ENCODE data around the gene HSDL2.
A peak's percentile ranks its signal among the peaks of the same experiment; 100 is the strongest.
"Not testable (repeated sequence)": the region's sequence is repeated elsewhere in the genome, so short reads cannot be mapped to it uniquely, and the experiment has no call there.

Gene HSDL2

DNA sequence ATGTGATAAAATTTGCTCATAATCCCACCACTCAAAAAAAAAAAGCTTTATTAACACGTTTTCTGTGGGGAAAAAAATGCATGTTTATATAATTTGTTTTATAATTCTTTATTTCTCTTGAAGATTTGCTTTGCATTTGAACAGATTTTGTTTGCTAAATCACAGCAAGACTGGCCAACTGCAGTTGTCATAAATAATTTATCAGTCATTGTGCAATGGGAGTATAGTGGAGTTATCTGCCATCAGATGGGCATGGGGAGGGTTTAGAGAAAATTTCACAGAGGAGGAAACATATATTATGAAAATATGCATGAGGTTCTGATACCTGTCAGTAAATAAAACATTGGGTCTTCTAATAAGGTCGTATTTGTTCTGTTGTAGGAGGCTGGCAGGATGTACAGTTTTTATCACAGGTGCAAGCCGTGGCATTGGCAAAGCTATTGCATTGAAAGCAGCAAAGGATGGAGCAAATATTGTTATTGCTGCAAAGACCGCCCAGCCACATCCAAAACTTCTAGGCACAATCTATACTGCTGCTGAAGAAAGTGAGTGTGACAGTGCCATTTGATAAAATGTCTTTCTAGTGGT is 23.8 kb downstream of the HSDL2 start:
- no peak for DNase-seq

DNA sequence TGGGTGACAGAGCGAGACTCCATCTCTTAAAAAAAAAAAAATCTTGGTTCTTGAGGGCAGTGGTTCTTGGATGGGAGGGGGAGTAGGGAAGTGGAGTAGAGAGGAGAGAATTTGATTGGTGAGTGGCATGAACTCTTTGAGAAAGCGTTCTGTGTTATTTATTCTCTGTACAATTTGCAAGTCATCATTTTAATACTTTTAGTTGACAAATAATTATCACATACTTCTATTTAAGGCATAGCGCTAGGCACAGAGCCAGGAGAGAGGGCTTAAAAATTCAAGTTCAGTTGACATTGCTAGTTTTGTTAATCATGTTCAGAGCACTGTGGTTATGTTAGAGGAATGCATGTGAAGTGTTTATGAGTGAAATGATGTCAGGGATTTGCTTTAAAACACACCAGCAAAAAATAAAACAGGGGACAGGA is 24.6 kb downstream of the HSDL2 start:
- no peak for DNase-seq

DNA sequence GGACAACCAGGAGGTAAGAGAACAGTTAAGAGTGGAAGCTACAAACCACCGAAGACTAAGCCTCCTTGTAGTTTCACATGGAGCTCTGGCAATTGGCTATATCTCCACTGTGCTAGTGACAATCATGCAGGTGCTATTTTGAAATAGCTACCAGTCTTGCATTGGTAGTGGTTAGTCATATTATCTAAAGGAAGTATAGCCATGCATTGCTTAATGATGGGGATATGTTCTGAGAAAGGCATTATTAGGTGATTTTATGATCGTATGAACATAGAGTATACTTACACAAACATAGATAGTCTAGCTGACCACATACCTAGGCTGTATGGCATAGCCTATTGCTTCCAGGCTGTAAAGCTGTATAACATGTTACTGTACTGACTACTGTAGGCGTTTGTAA is 28.4 kb downstream of the HSDL2 start:
- no peak for DNase-seq

DNA sequence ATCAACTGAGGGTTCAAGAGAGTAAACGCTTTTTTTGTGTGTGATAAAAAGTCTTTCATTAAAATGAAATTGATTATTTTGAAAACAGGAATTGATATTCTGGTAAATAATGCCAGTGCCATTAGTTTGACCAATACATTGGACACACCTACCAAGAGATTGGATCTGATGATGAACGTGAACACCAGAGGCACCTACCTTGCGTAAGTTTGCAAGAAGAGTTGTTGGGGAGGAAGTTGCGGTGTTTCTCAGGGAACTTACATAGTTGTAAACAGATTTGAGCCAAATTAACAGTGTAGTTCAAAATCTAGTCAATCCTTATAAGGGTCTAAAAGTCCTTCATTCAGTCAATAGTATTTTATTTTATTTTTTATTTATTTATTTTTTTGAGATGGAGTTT is 28.9 kb downstream of the HSDL2 start:
- DNase-seq: no peak

DNA sequence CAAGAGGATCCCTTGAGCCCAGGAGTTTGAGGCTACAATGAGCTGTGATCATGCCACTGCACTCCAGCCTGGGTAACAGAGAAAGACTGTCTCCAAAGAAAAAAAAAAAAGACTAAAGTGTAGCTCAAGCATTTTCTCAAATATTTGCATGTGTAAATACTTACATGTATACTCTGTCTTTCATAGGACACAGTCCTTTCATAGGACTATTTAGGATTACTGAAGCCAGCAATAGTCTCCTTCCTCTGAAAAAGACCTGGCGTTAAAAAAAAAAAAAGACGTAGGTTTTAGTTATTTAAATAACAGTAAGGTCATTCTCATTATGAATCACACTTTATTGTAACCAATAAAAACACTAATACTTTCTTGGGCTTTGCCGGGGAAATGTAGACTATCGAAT is 29.9 kb downstream of the HSDL2 start:
- no peak for DNase-seq

DNA sequence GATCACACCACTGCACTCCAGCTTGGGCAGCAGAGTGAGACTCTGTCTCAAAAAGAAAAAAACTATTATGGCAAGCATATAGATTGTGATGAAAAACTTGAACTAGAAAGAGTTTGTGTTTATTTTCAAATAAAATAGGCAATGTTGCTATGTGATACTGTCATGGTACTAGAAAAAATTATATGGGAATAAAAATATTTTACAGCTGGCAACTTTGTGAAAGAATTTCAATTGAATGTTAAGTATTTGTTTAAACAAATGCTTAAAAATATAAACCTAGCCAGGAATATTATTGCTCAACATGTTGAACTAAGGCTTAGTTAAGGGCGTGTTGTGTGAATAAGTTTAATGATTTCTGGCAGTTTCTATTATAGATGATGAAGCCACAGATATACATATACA is 31.7 kb downstream of the HSDL2 start:
- DNase-seq: no peak

DNA sequence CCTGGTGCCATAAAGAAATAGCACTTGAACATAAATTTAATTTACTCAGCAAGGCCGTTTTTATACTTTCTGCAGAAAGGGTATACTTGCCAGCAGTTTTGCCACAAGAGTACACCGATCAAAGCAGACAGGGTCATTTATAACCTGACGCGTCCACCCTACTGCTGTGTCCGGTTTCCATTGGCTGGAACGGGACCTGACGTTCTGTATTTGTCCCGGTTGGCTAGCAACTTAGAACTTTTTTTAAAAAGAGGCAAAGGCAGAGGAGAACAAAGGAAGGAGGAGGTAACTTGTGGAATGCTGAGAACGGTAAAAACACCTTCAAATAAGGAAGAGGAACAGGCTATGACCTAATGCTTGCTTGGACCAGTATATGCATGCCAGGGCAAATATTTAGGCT is 33.8 kb downstream of the HSDL2 start:
- DNase-seq: not testable (repeated sequence)

DNA sequence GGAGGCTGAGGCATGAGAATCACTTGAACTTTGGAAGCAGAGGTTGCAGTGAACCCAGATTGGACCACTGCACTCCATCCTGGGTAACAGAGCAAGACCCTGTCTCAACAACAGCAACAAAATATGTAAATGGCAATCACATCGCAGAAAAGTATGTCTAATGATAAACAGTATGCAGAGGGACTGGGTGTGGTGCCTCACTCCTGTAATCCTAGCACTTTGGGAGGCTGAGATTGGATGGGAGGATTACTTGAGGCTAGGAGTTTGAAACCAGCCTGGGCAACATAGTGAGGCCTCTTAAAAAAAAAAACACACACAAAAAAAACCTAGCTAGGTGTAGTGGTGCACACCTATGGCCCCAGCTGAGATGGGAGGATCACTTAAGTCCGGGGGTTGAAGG is 40.3 kb downstream of the HSDL2 start:
- DNase-seq: no peak

DNA sequence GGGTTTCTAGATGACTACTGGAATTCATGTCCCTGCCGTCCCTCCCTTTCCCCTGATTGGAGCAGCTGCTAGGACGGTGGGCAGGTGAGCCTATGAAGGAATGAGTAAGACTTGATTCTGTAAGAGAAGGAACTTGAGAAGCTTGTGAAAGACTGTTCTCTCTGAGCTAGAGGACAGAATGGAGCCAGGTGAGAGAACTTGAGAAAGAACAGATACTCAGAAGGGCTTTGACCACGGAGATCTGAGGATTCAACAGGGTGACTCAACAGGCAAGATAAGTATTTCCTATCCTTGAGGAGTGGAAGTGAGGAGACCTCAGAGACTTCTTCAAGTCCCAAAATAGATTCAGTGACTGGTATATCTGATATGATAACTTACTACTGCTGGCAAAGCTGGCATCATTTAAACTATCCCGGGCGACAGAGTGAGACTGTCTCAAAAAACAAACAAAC is 41.9 kb downstream of the HSDL2 start:
- no peak for DNase-seq

DNA sequence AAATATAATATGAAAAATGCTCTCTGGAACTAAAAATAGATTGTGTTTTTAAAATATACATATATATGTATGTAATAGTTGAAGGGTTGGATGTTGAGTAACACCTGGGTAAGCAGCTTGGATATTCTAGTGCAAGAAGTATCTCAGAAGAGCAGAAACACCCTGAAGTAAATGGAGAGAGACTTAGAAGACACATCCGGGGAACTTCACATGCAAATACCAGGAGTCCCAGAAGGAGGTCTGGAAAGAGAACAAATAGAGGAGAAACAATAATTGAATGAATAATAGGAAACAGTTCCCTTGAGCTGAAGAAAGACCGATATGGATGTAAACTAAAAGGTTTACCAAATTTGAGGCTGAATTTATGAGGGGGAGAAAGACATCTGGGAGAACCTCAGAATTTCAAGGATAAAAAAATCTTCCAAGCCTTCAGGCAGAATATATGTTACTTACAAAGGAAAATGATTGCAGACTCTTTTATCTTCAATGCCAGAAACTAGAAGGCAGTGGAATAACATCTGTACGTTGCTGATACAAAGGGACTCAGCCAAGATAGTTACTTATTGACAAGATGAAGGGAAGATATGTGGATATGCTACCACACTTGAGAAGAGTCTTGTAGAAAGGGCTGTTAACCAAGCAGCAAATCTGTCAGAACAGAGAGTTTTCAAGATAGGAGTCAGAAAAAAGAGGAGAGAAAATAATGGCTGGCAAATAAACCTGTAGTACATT is 42.7 kb downstream of the HSDL2 start:
- no peak for DNase-seq

DNA sequence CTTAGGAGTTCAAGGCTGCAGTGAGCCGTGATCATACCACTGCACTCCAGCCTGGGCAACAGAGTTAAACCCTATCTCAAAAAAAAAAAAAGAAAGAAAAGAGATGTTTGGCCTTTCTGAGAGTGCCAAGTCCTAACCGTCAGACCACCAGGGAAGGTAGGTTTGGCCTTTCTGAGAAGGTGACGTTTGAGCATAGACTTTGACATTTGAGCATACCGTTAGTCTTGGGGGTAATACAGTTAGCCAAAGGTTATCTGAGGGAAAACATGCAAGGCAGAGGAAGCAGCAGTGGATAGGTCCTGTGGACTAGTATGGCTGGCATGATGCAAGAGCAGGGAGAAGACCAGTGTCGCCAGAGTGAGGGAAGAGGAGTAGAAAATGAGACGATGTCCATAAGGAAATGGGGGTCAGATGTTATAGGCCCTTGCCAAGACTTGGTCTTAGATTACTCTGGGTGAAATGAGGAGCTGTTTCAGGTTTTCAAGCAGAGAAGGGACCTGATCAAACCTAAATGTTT is 50.2 kb downstream of the HSDL2 start:
- DNase-seq: no peak

DNA sequence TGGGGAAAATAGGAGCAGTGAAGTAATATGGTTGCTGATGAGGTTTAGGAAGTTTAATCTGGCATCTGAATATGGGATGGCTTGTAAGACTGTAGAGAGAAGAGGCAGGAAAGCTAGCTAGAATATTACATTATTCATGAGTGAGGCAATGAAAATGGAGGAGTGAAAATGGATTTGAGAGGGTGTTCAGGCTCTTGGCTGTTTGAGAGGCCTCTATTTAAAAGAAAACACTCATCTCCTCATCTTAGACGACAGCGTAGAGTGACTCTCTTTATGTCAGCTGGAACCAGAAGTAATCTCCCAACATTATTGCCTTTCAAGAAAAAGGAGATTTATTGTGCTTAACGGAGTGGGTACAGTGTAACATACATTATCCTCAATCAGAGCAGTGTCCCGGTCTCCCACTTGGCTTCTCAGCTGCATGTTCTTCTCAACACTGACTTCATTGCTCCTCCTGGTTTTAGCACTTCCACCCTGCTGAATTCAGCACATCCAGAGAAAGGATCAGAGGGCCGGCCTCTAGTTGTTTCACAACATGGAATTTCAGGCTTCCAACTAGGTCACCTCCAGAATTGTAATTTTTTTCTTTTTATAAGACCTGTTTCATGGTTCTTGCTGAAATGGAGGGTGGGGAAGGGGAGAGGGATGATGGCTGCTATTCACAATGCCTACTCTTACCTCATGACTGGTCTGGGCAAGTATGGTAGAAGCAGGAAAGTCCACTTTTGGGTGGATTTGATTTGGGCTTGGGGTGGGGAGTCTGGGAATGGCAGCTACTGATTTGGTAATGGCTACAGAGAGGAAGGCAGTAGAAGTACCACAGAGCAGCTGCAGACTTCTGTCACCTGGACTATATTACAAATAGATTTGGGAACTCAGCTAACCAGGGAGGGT is 53.8 kb downstream of the HSDL2 start:
- DNase-seq: no peak

DNA sequence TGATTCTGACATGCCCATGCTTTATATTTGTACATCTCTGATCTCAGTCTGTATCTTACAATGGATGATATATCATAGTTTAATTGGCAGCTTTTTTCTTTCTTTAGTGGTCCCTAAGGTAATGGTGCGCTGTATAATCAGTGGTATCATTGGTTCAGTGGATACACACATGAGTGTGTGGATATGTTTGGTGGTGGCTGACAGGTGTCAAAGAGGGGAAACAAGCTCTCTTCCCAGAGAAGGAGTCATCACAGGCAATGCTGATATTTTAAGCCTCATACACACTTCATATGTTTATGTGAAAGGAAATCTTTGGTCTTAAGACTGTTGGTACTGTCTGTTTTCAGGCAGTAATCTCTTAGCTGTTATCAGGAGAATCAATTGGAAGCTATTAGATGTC is 54.6 kb downstream of the HSDL2 start:
- DNase-seq: no peak

DNA sequence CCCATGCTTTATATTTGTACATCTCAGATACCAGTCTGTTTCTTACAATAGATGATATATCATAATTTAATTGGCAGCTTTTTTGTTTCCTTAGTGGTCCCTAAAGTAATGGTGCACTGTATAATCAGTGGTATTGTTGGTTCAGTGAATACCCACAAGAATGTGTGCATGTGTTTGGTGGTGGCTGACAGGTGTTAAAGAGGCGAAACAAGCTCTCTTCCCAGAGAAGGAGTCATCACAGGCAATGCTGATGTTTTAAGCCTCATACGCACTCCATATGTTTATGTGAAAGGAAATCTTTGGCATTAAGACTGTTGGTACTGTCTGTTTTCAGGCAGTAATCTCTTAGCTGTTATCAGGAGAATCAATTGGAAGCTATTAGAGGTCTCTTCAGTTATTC is 57.5 kb downstream of the HSDL2 start:
- no peak for DNase-seq

DNA sequence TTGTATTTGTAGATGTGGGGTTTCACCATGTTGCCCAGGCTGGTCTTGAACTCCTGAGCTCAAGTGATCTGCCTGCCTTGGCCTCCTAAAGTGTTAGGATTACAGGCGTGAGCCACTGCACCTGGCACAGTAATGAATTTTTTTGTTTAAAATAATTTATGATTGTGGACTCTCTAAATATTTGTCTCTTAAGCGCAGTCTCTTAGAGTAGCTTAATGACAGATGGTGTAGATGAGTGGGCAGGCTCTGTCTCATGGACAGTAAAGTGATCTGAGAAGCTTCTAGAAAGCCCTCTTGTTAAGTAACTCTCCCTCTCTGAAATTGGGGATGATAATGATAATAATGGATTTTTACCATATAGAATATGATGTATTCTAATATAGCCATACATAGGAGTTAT is 59.3 kb downstream of the HSDL2 start:
- DNase-seq: no peak

DNA sequence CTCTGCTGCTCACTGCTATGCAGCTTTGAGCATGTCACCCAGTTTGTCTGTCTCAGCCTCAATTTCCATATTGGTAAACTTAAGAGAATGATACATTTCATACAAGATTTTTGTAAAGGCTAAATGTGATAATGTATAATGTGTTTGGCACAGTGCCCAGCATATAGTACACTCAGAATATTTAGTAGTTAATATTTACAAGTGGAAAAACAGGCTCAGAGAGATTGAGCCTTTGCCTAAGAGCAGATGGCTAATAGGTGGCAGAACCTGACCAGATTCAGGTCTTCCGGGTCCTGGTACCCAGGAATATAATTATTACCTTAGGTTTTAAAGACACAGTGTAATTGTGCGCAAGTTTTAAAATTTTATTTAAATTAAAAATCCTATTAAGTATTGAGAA is 59.9 kb downstream of the HSDL2 start:
- no peak for DNase-seq

DNA sequence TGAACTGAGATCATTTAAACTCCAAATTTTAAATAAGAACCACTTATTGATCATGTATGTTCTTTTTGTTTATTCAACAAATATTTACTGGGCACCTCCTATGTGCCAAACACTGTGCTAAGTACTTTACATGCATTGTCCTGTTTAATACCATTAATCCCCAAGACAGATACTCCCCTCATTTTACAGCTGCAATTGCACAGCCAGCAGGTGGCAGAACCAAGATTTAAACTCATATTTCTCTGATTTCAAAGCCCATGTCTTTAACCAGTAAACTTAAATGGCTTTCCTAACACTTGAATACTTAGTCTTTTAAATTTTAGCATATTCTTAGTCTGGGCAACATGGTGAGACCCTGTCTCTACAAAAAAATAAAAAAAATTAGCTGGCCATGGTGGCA is 63.3 kb downstream of the HSDL2 start:
- peak; percentile 33 for DNase-seq

DNA sequence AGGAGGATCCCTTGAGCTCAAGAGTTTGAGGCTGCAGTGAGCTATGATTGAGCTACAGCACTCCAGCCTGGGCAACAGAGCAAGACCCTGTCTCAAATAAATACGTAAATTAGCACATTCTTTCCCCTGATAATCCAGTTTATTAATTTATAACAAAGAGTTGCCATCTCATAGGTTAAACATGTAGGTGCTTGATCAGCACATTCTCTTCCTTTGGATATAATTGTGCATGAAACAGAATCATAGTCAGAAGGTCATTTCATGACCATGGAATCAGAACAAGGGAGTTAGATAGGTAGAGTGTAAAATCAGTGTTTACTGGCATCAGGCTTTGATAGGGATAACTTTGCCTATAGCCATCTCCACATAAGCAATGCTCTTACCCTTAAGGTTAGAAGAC is 63.7 kb downstream of the HSDL2 start:
- no peak for DNase-seq

DNA sequence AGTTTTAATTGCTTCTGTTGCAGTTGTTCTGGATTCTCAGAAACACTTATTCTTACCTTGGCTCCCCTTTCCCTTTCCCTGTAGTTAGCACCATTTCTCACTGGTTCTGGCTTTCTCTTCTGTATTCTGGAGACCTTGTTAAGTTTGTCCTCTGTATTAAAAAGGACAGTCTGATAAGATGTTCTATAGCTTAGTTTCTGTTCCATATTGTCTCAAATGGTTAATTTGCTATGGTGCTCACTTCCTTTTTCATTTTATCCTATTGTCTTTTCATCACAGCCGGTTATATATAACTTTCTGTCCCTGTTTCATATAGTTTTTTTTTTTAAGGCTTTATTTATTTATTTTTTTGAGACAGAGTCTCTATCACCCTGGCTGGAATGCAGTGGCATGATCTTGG is 65.3 kb downstream of the HSDL2 start:
- no peak for DNase-seq

DNA sequence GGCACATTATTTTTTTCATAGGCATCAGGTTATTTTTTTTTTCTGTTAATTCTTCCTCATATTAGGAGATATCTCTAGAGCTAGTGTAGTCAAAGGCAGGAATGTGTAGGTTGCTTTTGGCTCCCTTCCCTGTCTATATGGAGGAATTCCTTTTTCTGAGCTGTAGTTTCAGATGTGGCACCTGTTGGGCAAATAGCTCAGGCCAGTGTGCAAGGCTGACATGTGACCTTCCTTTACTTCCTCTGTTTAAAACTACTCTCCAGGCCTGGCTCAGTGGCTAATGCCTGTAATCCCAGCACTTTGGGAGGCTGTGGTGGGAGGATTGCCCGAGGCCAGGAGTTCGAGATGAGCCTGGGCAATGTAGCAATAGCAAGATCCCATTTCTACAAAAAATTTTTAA is 66.2 kb downstream of the HSDL2 start:
- DNase-seq: no peak

DNA sequence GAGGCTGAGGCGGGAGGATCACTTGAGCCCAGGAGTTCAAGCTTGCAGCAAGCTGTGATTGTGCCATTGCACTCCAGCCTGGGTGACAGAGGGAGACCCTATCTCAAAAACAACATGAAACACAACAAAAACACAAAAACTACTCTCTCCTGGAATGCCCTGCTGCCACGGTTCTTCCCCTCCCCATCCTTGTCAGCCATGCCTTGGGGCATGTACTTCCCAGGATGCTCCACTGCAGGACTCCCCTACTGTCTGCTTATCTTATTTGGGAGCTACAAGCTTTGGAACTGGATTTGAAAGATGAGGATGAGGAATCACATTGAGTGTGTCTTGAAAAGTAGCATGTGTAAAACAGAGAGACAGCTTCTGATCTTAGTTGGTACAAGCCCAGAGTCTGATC is 66.6 kb downstream of the HSDL2 start:
- DNase-seq: no peak

DNA sequence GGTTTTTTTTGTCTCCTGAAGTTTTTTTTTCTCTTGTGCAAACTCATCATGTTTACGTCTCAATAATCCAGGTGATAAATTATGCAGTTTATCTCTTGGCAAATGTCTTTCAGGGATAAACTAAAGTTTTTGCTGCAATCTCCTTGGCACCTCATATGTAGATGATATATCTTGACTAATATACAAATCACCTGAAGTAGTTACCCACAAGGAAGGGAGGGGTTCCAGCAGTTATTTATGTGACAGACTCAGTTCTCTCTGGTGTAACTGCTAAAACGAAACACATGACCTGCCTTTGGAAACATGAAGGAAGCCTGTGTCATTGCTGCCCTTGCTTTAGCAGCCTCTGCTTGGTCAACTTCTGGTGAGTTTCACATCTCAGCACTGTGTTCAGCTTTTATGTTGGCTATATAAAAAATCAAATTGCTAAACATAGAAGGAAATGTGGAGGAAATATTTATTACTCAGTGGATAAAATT is 67.4 kb downstream of the HSDL2 start:
- no peak for DNase-seq

DNA sequence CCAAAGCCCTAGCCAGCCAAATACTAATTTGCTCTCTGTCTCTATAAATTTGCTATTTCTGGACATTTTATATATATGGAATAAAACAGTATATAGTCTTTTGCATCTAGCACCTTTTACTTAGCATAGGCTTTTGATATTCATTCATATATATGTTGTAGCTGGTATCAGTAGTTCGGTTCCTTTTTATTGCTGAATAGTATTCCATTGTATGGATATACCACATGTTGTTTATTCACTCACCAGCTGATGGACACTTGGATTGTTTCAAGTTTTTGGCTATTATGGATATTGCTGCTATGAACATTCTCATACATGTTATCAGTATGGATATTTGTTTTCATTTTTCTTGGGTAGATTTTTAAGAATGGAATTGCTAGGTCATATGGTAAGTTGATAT is 82.9 kb downstream of the HSDL2 start:
- no peak for DNase-seq

DNA sequence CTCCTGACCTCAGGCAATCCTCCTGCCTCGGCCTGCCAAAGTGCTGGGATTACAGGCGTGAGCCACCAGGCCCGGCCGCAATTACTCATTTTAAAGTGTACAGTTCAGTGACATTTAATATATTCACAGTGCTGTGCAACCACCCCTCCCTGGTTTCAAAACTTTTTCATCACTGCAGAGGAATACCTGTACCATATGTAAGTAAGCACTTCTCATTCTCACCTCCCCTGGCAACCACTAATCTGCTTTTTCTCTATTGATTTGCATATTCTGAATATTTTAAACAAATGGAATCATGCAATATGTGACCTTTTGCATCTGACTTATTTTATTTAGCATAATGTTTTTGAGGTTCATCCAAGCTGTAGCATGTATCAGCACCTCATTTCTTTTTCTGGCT is 85.4 kb downstream of the HSDL2 start:
- no peak for DNase-seq

Data from activated T-cell treated with anti-CD3 and anti-CD28 coated beads, Interleukin-2, amount 50 U/mL, for 1 hour (primary cell).